Putamen (tissue), 1 donor: Measurements from ENCODE around the gene BABAM2.
A peak's percentile ranks its signal among the peaks of the same experiment; 100 is the strongest.
"Not testable (repeated sequence)": the region's sequence is repeated elsewhere in the genome, so short reads cannot be mapped to it uniquely, and the experiment has no call there.

Experiments used
- DNase-seq: peaks from one replicate; pipeline ENCODE4 v3.0.0-alpha.2; 2016; ENCODE audit warnings: low spot score

The BABAM2 gene

GRCh38 chr2:27952070-27952469, 61.5 kb downstream of the BABAM2 start:
- DNase-seq: no peak

GRCh38 chr2:27953077-27953476, 62.5 kb downstream of the BABAM2 start:
- no peak for DNase-seq

- no peak for DNase-seq
Observed at GRCh38 chr2:27954221-27954673, 63.7 kb downstream of the BABAM2 start.

GRCh38 chr2:27954771-27955383, 64.3 kb downstream of the BABAM2 start:
- peak; percentile 21 for DNase-seq

GRCh38 chr2:27955384-27956161, 65.0 kb downstream of the BABAM2 start:
- DNase-seq: no peak

- DNase-seq: no peak
Observed at GRCh38 chr2:27956888-27957287, 66.4 kb downstream of the BABAM2 start.

GRCh38 chr2:27958711-27959378, 68.3 kb downstream of the BABAM2 start:
- DNase-seq: no peak

- DNase-seq: peak; percentile 46
Observed at GRCh38 chr2:27959496-27959895, 69.0 kb downstream of the BABAM2 start.

- no peak for DNase-seq
Observed at GRCh38 chr2:27960237-27960912, 69.8 kb downstream of the BABAM2 start.

- DNase-seq: no peak
Observed at GRCh38 chr2:27962006-27962405, 71.5 kb downstream of the BABAM2 start.

- no peak for DNase-seq
Observed at GRCh38 chr2:27963472-27963871, 72.9 kb downstream of the BABAM2 start.

- DNase-seq: no peak
Observed at GRCh38 chr2:27964067-27964466, 73.5 kb downstream of the BABAM2 start.

- no peak for DNase-seq
Observed at GRCh38 chr2:27965841-27966240, 75.3 kb downstream of the BABAM2 start.

- no peak for DNase-seq
Observed at GRCh38 chr2:27966466-27966865, 75.9 kb downstream of the BABAM2 start.

- no peak for DNase-seq
Observed at GRCh38 chr2:27967076-27967475, 76.5 kb downstream of the BABAM2 start.

- not testable (repeated sequence) for DNase-seq
Observed at GRCh38 chr2:27968045-27968444, 77.5 kb downstream of the BABAM2 start.

- not testable (repeated sequence) for DNase-seq
Observed at GRCh38 chr2:27968957-27969356, 78.4 kb downstream of the BABAM2 start.

GRCh38 chr2:27972311-27972710, 81.8 kb downstream of the BABAM2 start:
- DNase-seq: no peak

- DNase-seq: no peak
Observed at GRCh38 chr2:27973592-27973991, 83.1 kb downstream of the BABAM2 start.

GRCh38 chr2:27976308-27976707, 85.8 kb downstream of the BABAM2 start:
- DNase-seq: no peak

- DNase-seq: no peak
Observed at GRCh38 chr2:27977731-27978312, 87.3 kb downstream of the BABAM2 start.

- DNase-seq: not testable (repeated sequence)
Observed at GRCh38 chr2:27978761-27979160, 88.2 kb downstream of the BABAM2 start.
